Left lung (tissue), 10 donors: Measurements from ENCODE around the gene CLEC12A. TPM values are rescaled to one million over a fixed set of nuclear protein-coding genes. Genes with fewer than 3 reads are reported as not detected.

Experiments used
- ATAC-seq: fragments of 200-7000 bp; cut with Tn5 transposase; one replicate; pipeline ENCODE4 v1.9.1; 2020; ENCODE audit warnings: moderate library complexity
- DNase-seq, 4 donors: peaks; one replicate each; pipeline ENCODE4 v3.0.0-alpha.2; 2013 to 2020
- H3K27ac ChIP-seq, 2 donors: fragments of 200-600 bp; sonication (generic) in 1 of 2; one replicate each; pipeline versions ENCODE4 v1.5.0 to v1.8.0; 2020 to 2021
- H3K27me3 ChIP-seq, 2 donors: fragments of 200-600 bp; sonication (generic) in 1 of 2; one replicate each; pipeline versions ENCODE4 v1.5.0 to v1.8.0; 2020 to 2021
- H3K36me3 ChIP-seq, 2 donors: fragments of 200-600 bp; sonication (generic) in 1 of 2; one replicate each; pipeline versions ENCODE4 v1.5.0 to v1.8.0; 2020 to 2021
- H3K4me1 ChIP-seq, 2 donors: fragments of 200-600 bp; one replicate each; pipeline ENCODE4 v1.8.0; 2021
- H3K4me3 ChIP-seq, 2 donors: fragments of 200-600 bp; sonication (generic) in 1 of 2; one replicate each; pipeline versions ENCODE4 v1.5.0 to v1.8.0; 2020 to 2021; ENCODE audit warnings: mild to moderate bottlenecking in 1 of 2
- H3K9me3 ChIP-seq, 2 donors: fragments of 200-600 bp; sonication (generic) in 1 of 2; one replicate each; pipeline versions ENCODE4 v1.5.0 to v1.8.0; 2020 to 2021
- CTCF ChIP-seq, 2 donors: fragments of 200-600 bp; sonication (generic) in 1 of 2; IDR thresholded peaks; one replicate each; pipeline versions ENCODE4 v1.5.0 to v1.8.0; 2021; ENCODE audit warnings: antibody characterized with exemption in 2 of 2
- intact Hi-C, 2 donors: fragments of 100-400 bp; cut with DNase I; formaldehyde crosslinking; loops; one replicate each; pipeline versions ENCODE4 v1.11.2 to v1.14.2; 2022
- polyA plus RNA-seq, 6 donors: library from polyadenylated mRNA; unstranded; fragments of 120-200 nt; gene quantifications; one replicate each; pipeline ENCODE4 v1.2.1, GENCODE V29; 2013; ENCODE audit not compliant: insufficient read length in 6 of 6
- total RNA-seq, 2 donors: library from RNA; stranded (reverse); fragmentation: NEBNext Ultra II Directional; extraction: Animal tissue kit (Norgen Biotek cat#: 25700); gene quantifications; one replicate each; pipeline ENCODE4 v1.2.1, GENCODE V29; 2021
- donor health status: DM: no; HTN: yes; CAD: no.
- donor health status: DM: no; HTN: no; CAD: no.

The CLEC12A gene
- total and polyA plus RNA-seq, 8 donors, result 0.61 to 12.7 (median 0.96) TPM

GRCh38 chr12:9931245-9931644 is 40.0 kb upstream of the CLEC12A start:
- intact Hi-C loops, result no loop called here
- DNase-seq, result no peak
- no peaks in the 10 kb centered on the region for H3K36me3 ChIP-seq
- H3K27ac ChIP-seq, result no peak overlapping the region
- no peaks in the 10 kb centered on the region for H3K27me3 ChIP-seq
- no peaks in the 10 kb centered on the region for H3K4me1 ChIP-seq
- ATAC-seq, result no peak
- H3K4me3 ChIP-seq, result no peak overlapping the region
- no peaks in the 10 kb centered on the region for H3K9me3 ChIP-seq
- no peak for TF ChIP-seq CTCF (IDR thresholded peaks at IDR 0.05)

GRCh38 chr12:9932270-9932669 is 38.9 kb upstream of the CLEC12A start, which contains the start of gene CLEC2A:
Gene CLEC2A, minus strand, starts transcription at chr12:9932370. Its CDS starts 41 bp downstream, at chr12:9932329.
- no peaks in the 10 kb centered on the region for H3K9me3 ChIP-seq
- no peaks in the 10 kb centered on the region for H3K4me1 ChIP-seq
- H3K36me3 ChIP-seq, result no peaks in the 10 kb centered on the region
- no peak within 1 kb of the TSS for H3K4me3 ChIP-seq
- no peak within 1 kb of the TSS for H3K27ac ChIP-seq
- intact Hi-C loops, result no loop called here
- no peak for DNase-seq
- ATAC-seq, result no peak
- TF ChIP-seq CTCF (IDR thresholded peaks at IDR 0.05), result no peak
- H3K27me3 ChIP-seq, result no peaks in the 10 kb centered on the region

GRCh38 chr12:9933958-9934357 is 37.3 kb upstream of the CLEC12A start:
- Histone ChIP-seq H3K4me3 (no peak overlapping the region), H3K9me3 (no peaks in the 10 kb centered on the region), H3K27ac (no peak overlapping the region), H3K27me3 (no peaks in the 10 kb centered on the region), H3K4me1 (no peaks in the 10 kb centered on the region), H3K36me3 (no peaks in the 10 kb centered on the region)
- DNase-seq (no peak), ATAC-seq (no peak)
- TF ChIP-seq CTCF (IDR thresholded peaks at IDR 0.05), result no peak
- intact Hi-C loops, result no loop called here

GRCh38 chr12:9935026-9935425 is 36.2 kb upstream of the CLEC12A start:
- ATAC-seq, result no peak
- no peak for DNase-seq
- H3K27ac ChIP-seq, result no peak overlapping the region
- no peak overlapping the region for H3K4me3 ChIP-seq
- no peaks in the 10 kb centered on the region for H3K27me3 ChIP-seq
- H3K4me1 ChIP-seq, result no peaks in the 10 kb centered on the region
- TF ChIP-seq CTCF (IDR thresholded peaks at IDR 0.05), result no peak
- intact Hi-C loops, result no loop called here
- no peaks in the 10 kb centered on the region for H3K36me3 ChIP-seq
- H3K9me3 ChIP-seq, result no peaks in the 10 kb centered on the region

GRCh38 chr12:9936591-9936990 is 34.6 kb upstream of the CLEC12A start:
- Histone ChIP-seq H3K36me3 (no peaks in the 10 kb centered on the region), H3K27me3 (no peaks in the 10 kb centered on the region), H3K4me1 (no peaks in the 10 kb centered on the region), H3K9me3 (no peaks in the 10 kb centered on the region), H3K27ac (no peak overlapping the region), H3K4me3 (no peak overlapping the region)
- DNase-seq (no peak), ATAC-seq (no peak)
- no peak for TF ChIP-seq CTCF (IDR thresholded peaks at IDR 0.05)
- intact Hi-C loops, result no loop called here
